ENCODE measurements around the gene HSPA6.
"Not testable (repeated sequence)": the region's sequence is repeated elsewhere in the genome, so short reads cannot be mapped to it uniquely, and the experiment has no call there.

The HSPA6 gene

GRCh38 chr1:161563522-161563921 is 39.2 kb downstream of the HSPA6 start:
- not testable (repeated sequence) for DNase-seq

DNA sequence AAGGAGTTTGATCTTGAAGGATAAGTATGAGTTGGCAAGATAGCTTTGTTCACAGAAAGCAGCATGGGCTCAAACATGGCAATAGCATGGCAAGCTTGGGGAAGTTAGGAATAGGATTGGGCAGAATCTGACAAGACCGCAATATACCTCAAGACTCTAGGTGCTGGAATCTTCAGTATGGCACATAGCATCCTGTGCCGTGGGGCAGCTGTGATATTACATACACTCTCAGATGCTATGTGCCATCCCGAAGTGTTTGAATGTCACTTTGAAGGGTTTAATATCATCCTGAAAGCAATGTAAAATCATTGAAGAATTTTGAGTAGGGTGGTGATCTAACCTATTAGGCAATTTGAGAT is 42.2 kb downstream of the HSPA6 start:
- not testable (repeated sequence) for DNase-seq

GRCh38 chr1:161571703-161572102 is 47.4 kb downstream of the HSPA6 start:
- not testable (repeated sequence) for DNase-seq
